Immature natural killer cell (primary cell): ENCODE data around the gene RPS6KA2. TPM values are rescaled to one million over a fixed set of nuclear protein-coding genes. Genes with fewer than 3 reads are reported as not detected.
A peak's percentile ranks its signal among the peaks of the same experiment; 100 is the strongest.

Experiments
- DNase-seq, 3 donors: peaks; one replicate each; pipeline ENCODE4 v3.0.0; 2022; ENCODE audit warnings: mixed read lengths in 1 of 3
- H3K27ac Mint-ChIP-seq, 6 donors: one replicate each; pipeline ENCODE4 v1.8.0; 2020; ENCODE audit warnings: mixed read lengths in 6 of 6, mild to moderate bottlenecking in 5 of 6, inconsistent platforms in 4 of 6, moderate library complexity in 3 of 6
- H3K27me3 Mint-ChIP-seq, 3 donors: one replicate each; pipeline ENCODE4 v1.8.0; 2020 to 2021; ENCODE audit warnings: low read depth in 3 of 3, mild to moderate bottlenecking in 3 of 3, mixed read lengths in 3 of 3, moderate library complexity in 3 of 3, inconsistent platforms in 1 of 3
- H3K36me3 Mint-ChIP-seq, 3 donors: one replicate each; pipeline ENCODE4 v1.8.0; 2020; ENCODE audit warnings: mixed read lengths in 3 of 3, inconsistent platforms in 2 of 3, mild to moderate bottlenecking in 2 of 3
- H3K4me1 Mint-ChIP-seq, 2 donors: one replicate each; pipeline ENCODE4 v1.8.0; 2020; ENCODE audit warnings: inconsistent platforms in 2 of 2, mild to moderate bottlenecking in 2 of 2, mixed read lengths in 2 of 2, moderate library complexity in 1 of 2
- H3K4me3 Mint-ChIP-seq, 5 donors: one replicate each; pipeline ENCODE4 v1.8.0; 2020; ENCODE audit warnings: mild to moderate bottlenecking in 5 of 5, mixed read lengths in 5 of 5, inconsistent platforms in 3 of 5, moderate library complexity in 3 of 5
- H3K9me3 Mint-ChIP-seq, 6 donors: one replicate each; pipeline ENCODE4 v1.8.0; 2020; ENCODE audit warnings: mild to moderate bottlenecking in 6 of 6, mixed read lengths in 6 of 6, inconsistent platforms in 4 of 6, moderate library complexity in 3 of 6
- polyA plus RNA-seq, 3 donors: library from polyadenylated mRNA; unstranded; fragments of 300-500 nt; fragmentation: Illumina TruSeq; gene quantifications; one replicate each; pipeline ENCODE4 v1.2.3, GENCODE V29; 2021

The RPS6KA2 gene
- polyA plus RNA-seq, 3 donors from 2014 or later: 2.5 to 5.3 (median 3.4) TPM

GRCh38 chr6:166592821-166593220 lies 34.2 kb downstream of the RPS6KA2 start:
- H3K27me3 Mint-ChIP-seq: peaks cover 0 to 6% (median 2%) of the 10 kb centered on the region in 3 donors
- peaks cover 0 to 7% (median 0%) of the 10 kb centered on the region in 3 donors for H3K36me3 Mint-ChIP-seq
- no peak overlapping the region for H3K4me3 Mint-ChIP-seq
- H3K9me3 Mint-ChIP-seq: no peaks in the 10 kb centered on the region
- peaks cover 16 to 26% of the 10 kb centered on the region in 2 donors for H3K4me1 Mint-ChIP-seq
- no peak for DNase-seq
- H3K27ac Mint-ChIP-seq: no peak overlapping the region

DNA sequence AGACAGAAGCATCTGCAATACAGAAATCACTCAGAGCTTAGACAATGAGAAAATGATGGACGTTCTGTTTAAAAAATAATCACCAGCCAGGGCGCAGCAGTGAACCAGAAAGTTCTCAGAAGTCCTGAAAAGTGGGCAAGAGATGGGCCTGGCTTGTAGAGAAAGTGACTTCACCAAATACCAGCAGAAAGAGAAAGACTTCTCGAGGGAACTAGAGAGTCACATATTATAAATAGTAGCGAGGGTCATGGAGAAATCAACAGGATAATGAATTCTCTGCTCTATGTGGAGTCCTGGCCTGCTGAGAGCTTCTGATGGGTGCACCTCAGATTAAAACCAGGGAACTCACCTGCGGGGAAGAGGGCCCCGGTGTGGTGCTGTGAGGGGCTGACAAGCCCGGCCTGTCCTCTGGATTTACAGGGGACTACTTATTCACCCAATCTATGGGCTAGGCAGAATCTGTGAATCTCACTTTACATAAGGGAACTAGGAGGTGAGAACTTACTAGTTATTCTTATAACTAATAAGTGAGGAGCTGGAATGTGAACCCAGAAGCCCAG lies 35.0 kb downstream of the RPS6KA2 start:
- H3K4me3 Mint-ChIP-seq: no peak overlapping the region
- no peak for DNase-seq
- H3K9me3 Mint-ChIP-seq: no peaks in the 10 kb centered on the region
- peaks cover 18 to 34% of the 10 kb centered on the region in 2 donors for H3K4me1 Mint-ChIP-seq
- H3K27ac Mint-ChIP-seq: no peak overlapping the region
- peaks cover 0 to 4% (median 2%) of the 10 kb centered on the region in 3 donors for H3K27me3 Mint-ChIP-seq
- H3K36me3 Mint-ChIP-seq: peaks cover 0 to 7% (median 0%) of the 10 kb centered on the region in 3 donors

DNA sequence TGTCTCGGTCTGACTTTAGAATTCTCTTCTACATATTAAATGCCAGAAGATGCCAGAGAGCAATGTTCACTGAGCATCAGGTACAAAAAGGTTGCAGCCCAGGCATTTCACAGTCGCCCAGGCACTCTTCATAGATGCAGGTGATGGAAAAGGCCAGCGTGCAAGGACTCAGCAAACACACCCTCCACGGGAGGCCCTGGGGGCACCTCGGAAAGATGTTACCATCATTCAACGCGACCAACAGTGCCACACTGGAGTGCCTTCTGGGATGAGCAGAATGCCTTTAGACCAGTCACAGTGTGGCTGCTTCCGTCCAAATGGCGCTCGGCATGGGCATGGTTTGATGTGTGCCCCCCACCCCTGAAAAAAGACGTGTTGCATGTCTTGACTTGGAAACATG lies 36.0 kb downstream of the RPS6KA2 start:
- no peak overlapping the region for H3K27ac Mint-ChIP-seq
- no peak overlapping the region for H3K4me3 Mint-ChIP-seq
- DNase-seq: no peak
- no peaks in the 10 kb centered on the region for H3K9me3 Mint-ChIP-seq
- peaks cover 0 to 7% (median 0%) of the 10 kb centered on the region in 3 donors for H3K36me3 Mint-ChIP-seq
- peaks cover 2 to 4% (median 4%) of the 10 kb centered on the region in 3 donors for H3K27me3 Mint-ChIP-seq
- H3K4me1 Mint-ChIP-seq: peaks cover 20 to 37% of the 10 kb centered on the region in 2 donors

DNA sequence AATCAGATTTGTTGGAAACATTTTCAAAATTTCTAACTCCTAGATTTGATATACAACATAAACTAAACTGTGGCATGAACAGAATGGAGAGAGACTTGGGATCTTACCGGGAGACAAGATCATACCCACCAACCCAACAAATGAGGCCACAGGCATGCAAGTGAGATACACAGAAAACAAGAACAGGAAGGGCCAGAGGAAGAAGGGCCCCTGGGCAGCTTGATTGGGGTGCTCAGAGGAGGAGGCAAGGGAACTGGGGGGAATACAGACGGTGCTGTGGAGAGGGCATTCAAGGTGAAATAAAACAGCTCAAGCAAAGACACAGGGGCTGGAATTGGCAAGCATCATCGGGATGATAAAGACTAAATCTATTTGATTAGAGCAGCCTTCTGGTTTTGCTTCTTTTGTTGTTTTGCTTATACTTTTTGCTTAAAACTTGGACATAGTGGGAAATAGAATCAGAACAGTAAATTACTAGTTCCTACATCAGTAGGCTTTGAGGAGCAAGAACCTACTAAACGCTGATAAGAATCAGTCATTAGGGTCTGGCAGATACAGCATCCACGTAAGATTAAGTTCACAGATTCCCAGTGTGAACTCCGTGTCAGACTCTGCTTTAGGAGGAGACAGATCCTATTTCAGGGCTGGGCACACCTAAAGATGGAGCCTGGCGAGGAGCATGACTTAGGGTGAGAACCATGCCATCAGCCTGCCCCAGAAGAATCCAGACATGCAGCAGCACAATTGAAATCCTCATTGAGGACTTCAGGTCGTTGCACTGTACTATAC lies 37.1 kb downstream of the RPS6KA2 start:
- Mint-ChIP-seq H3K27me3 (peaks cover 2 to 4% (median 4%) of the 10 kb centered on the region in 3 donors), H3K36me3 (peaks cover 0 to 7% (median 0%) of the 10 kb centered on the region in 3 donors), H3K4me3 (no peak overlapping the region), H3K9me3 (no peaks in the 10 kb centered on the region), H3K4me1 (peaks cover 23 to 37% of the 10 kb centered on the region in 2 donors), H3K27ac (no peak overlapping the region)
- no peak for DNase-seq

- Mint-ChIP-seq H3K27ac (no peak overlapping the region), H3K9me3 (no peaks in the 10 kb centered on the region), H3K27me3 (peaks cover 2 to 4% (median 4%) of the 10 kb centered on the region in 3 donors), H3K4me1 (peaks cover 26 to 37% of the 10 kb centered on the region in 2 donors), H3K4me3 (no peak overlapping the region), H3K36me3 (peaks cover 0 to 3% (median 0%) of the 10 kb centered on the region in 3 donors)
- no peak for DNase-seq
Measured at GRCh38 chr6:166589337-166589731, 37.7 kb downstream of the RPS6KA2 start.

DNA sequence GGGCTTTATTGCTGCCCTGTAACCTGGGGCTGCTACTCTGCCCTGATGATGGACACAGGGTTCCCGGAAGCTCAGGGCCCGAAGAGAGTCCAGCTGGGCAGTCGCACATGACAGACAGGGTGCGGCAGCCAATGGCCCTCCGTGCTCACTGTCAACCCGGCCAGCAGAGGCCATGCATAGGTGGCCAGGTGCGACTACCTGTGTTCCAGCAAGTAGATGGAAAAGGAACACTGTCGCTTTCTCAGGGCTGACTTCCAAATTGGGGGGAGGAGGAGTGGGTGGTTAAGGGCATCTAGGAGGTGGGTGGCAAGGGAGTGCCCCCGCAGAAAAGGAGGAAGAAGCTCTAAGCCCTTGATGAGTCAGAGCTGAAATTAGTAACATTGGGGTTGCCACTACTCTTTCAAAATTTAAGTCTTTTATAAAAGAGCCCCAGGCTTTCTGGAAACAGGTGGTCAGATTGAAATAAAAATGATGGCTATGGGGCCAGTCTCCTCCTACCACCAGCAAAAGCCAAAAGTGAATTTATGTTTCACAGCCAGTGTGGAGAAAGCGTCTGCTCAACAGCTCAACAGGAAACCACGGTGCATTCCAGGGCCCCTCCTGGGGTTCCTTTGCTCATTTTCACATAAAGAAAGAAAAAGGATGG lies 38.2 kb downstream of the RPS6KA2 start:
- H3K27me3 Mint-ChIP-seq: peaks cover 2 to 4% (median 4%) of the 10 kb centered on the region in 3 donors
- no peak overlapping the region for H3K4me3 Mint-ChIP-seq
- no peaks in the 10 kb centered on the region for H3K9me3 Mint-ChIP-seq
- H3K4me1 Mint-ChIP-seq: peaks cover 31 to 37% of the 10 kb centered on the region in 2 donors
- H3K36me3 Mint-ChIP-seq: peaks cover 0 to 3% (median 0%) of the 10 kb centered on the region in 3 donors
- DNase-seq: no peak
- peak overlapping the region in 1 of 6 donors; percentile 55 for H3K27ac Mint-ChIP-seq

DNA sequence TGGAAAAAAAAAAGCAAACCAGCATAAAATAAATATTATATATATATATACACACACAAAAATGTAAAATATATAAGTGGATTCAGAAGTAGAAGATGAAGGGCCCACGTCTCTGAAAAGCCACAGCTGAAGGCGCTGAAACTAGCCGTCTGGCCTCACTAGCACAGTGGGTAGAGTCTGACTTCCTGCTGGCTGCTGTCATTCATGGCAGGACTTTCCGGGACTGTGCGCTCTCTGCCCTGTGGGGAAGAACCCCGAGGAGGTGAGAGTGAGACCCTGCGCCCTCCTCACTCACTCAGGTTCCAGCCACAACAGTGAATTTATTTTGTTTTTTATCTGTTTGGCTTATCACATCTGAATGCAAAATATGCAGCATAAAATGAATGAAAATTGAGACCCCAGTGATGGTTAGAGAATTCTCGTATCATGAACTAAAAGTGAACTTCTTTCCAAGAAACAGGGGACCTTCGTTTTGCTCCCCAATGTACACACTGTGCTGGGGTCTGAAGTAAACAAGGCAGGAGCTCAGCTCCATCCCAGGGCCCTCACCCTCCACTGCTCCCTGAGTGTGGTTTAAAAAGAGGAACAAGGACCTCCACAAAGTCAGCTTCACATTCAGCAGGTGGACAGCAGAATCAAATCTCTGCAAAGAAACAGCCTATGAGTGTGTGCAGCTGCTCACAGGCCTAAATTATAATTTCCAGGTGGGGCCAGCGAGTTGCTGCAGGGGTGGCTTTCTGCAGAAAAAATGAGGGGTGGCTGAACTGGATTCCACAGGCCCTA lies 39.2 kb downstream of the RPS6KA2 start:
- Mint-ChIP-seq H3K4me3 (no peak overlapping the region), H3K36me3 (peaks cover 0 to 3% (median 0%) of the 10 kb centered on the region in 3 donors), H3K4me1 (peaks cover 33 to 38% of the 10 kb centered on the region in 2 donors), H3K9me3 (no peaks in the 10 kb centered on the region), H3K27ac (no peak overlapping the region), H3K27me3 (peaks cover 2 to 4% (median 2%) of the 10 kb centered on the region in 3 donors)
- DNase-seq: peak in 1 of 3 donors; percentile 10

- no peak within 1 kb of the TSS for H3K4me3 Mint-ChIP-seq
- H3K27ac Mint-ChIP-seq: no peak within 1 kb of the TSS
- DNase-seq: peak; percentile 17 to 25 (median 24)
- H3K4me1 Mint-ChIP-seq: peaks cover 30% of the 10 kb centered on the region in 2 donors
- H3K27me3 Mint-ChIP-seq: peaks cover 2 to 4% (median 2%) of the 10 kb centered on the region in 3 donors
- H3K36me3 Mint-ChIP-seq: peaks cover 0 to 3% (median 0%) of the 10 kb centered on the region in 3 donors
- H3K9me3 Mint-ChIP-seq: no peaks in the 10 kb centered on the region
Measured at GRCh38 chr6:166586424-166587156, 40.5 kb downstream of the RPS6KA2 start, which contains the start of gene RAMACL. RAMACL (minus strand) TSS chr6:166586678; CDS start chr6:166586477, 201 bp downstream.

- H3K27me3 Mint-ChIP-seq: peaks cover 2 to 6% (median 2%) of the 10 kb centered on the region in 3 donors
- H3K9me3 Mint-ChIP-seq: no peaks in the 10 kb centered on the region
- H3K4me3 Mint-ChIP-seq: no peak overlapping the region
- DNase-seq: no peak
- H3K4me1 Mint-ChIP-seq: peaks cover 30% of the 10 kb centered on the region in 2 donors
- H3K36me3 Mint-ChIP-seq: peaks cover 0 to 3% (median 0%) of the 10 kb centered on the region in 3 donors
- H3K27ac Mint-ChIP-seq: no peak overlapping the region
Measured at GRCh38 chr6:166584853-166585429, 42.1 kb downstream of the RPS6KA2 start.

DNA sequence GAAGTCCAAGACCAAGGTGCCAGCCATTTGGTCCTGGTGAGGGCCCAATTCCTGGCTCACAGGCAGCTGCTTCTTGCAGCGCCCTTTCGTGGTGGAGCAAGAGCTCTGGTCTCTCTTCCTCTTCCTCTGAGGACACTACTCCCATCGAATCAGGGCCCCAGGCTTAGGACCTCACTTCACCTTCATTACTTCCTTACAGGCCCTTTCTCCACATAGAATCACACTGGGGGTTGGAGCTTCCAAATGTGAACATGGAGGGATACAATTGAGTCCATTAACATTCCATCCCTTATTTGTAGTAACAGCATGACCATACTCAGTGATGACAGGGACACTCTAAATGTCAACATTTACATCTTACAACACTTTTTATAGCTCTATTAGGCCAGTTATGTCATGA lies 42.9 kb downstream of the RPS6KA2 start:
- no peaks in the 10 kb centered on the region for H3K9me3 Mint-ChIP-seq
- H3K4me1 Mint-ChIP-seq: peaks cover 22 to 30% of the 10 kb centered on the region in 2 donors
- H3K27ac Mint-ChIP-seq: no peak overlapping the region

GRCh38 chr6:166583230-166583965 lies 43.7 kb downstream of the RPS6KA2 start:
- Mint-ChIP-seq H3K9me3 (no peaks in the 10 kb centered on the region), H3K4me1 (peaks cover 15 to 25% of the 10 kb centered on the region in 2 donors), H3K36me3 (no peaks in the 10 kb centered on the region), H3K27me3 (peaks cover 0 to 6% (median 0%) of the 10 kb centered on the region in 3 donors), H3K4me3 (peak overlapping the region in 1 of 5 donors; percentile 18), H3K27ac (no peak overlapping the region)
- DNase-seq: no peak

More for the DNA sequence above, 42.9 kb downstream of the RPS6KA2 start:
- no peaks in the 10 kb centered on the region for H3K36me3 Mint-ChIP-seq
- H3K4me3 Mint-ChIP-seq: no peak overlapping the region
- peaks cover 0 to 6% (median 2%) of the 10 kb centered on the region in 3 donors for H3K27me3 Mint-ChIP-seq
- DNase-seq: no peak

DNA sequence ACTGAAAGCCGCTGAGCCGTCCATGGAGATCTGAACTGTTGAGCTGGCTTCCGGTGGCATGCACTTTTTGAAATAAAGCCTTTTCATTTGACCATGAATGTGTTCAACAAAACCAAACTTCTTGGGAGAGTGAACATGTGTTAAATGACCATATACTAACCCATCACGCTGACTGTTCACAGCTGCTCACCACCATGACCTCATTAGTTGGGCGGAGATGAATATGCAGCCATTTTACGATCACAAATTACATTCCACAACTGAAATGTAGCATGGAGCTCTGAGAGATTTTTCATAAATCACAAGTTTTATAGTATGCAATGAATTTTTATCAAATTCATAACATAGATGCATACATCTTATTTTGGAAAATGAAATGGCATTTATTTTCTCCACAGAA lies 44.8 kb downstream of the RPS6KA2 start:
- Mint-ChIP-seq H3K27me3 (peaks cover 0 to 6% (median 0%) of the 10 kb centered on the region in 3 donors), H3K36me3 (no peaks in the 10 kb centered on the region), H3K4me1 (peaks cover 5 to 22% of the 10 kb centered on the region in 2 donors), H3K27ac (no peak overlapping the region), H3K9me3 (no peaks in the 10 kb centered on the region), H3K4me3 (no peak overlapping the region)
- no peak for DNase-seq
